ENCODE data around the gene RTP2. TPM values are rescaled to one million over a fixed set of nuclear protein-coding genes. Genes with fewer than 3 reads are reported as not detected.

RTP2 gene
- total RNA-seq, 4 donors from 2014 or later: not detected

DNA sequence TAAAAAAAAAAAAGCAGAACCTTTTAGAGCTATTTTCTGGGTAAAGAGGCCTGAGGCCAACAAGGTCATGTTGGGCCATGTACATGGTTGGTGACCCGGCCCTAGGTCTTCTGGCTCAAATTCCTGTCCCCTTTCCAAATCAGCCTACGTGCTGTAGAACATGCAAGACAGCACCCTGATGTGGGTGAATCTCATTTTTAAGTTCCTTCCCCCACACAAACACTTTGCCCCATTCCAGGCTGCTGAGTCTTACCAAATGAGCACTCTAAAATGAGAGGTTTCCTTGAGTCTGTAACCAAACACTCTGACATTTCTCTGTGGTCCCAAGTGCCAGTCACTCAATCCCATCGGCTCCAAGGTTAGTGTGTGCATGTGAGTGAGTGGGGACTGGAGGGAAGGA is 33.5 kb upstream of the RTP2 start:
- Histone ChIP-seq H3K4me3 (no peak overlapping the region), H3K9me3 (no peaks in the 10 kb centered on the region)
- 52 to 76% methylated on average over 3 of the region's 3 CpGs for WGBS, 2 donors (ENCODE audit: low coverage in 1 of 2)

DNA sequence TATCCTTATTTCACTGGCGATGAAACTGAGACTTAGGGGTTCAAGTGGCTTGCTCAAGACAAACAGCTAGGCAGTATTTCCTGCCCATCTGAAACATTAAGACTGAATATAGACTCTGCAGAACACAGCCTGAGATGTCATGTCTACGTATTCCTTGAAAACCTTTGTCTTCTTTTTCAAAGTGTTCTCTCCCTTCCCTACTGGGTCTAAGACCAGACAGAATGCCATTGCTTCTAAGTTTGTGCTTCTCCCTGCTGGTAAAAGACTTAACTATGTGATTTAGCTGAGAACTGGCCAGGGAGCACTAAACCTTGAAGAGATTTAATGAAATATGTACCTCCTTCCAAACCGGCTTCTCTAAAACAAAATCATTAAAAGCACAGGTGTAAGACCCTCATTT is 33.0 kb upstream of the RTP2 start:
- Histone ChIP-seq H3K9me3 (no peaks in the 10 kb centered on the region), H3K4me3 (no peak overlapping the region), H3K27ac (peak overlapping the region in 2 of 4 donors; percentile 60 to 99), H3K36me3 (peaks cover 6 to 45% of the 10 kb centered on the region in 2 donors), H3K4me1 (peaks cover 4 to 60% (median 18%) of the 10 kb centered on the region in 3 donors), H3K27me3 (no peaks in the 10 kb centered on the region)
- TF ChIP-seq POLR2AphosphoS5 (IDR thresholded peaks at IDR 0.05): no peak
- TF ChIP-seq, protein P1, sequence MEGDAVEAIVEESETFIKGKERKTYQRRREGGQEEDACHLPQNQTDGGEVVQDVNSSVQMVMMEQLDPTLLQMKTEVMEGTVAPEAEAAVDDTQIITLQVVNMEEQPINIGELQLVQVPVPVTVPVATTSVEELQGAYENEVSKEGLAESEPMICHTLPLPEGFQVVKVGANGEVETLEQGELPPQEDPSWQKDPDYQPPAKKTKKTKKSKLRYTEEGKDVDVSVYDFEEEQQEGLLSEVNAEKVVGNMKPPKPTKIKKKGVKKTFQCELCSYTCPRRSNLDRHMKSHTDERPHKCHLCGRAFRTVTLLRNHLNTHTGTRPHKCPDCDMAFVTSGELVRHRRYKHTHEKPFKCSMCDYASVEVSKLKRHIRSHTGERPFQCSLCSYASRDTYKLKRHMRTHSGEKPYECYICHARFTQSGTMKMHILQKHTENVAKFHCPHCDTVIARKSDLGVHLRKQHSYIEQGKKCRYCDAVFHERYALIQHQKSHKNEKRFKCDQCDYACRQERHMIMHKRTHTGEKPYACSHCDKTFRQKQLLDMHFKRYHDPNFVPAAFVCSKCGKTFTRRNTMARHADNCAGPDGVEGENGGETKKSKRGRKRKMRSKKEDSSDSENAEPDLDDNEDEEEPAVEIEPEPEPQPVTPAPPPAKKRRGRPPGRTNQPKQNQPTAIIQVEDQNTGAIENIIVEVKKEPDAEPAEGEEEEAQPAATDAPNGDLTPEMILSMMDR (IDR thresholded peaks at IDR 0.05): no peak
- TF ChIP-seq POLR2A (IDR thresholded peaks at IDR 0.05): no peak
- TF ChIP-seq EP300 (IDR thresholded peaks at IDR 0.05): no peak
- no peak for ATAC-seq
- WGBS, 2 donors (ENCODE audit: low coverage in 1 of 2): 86 to 98% methylated on average over 3 of the region's 3 CpGs

More for the DNA sequence above, 33.5 kb upstream of the RTP2 start:
- Histone ChIP-seq H3K4me1 (peaks cover 4 to 64% (median 18%) of the 10 kb centered on the region in 3 donors), H3K27ac (peak overlapping the region in 3 of 4 donors; percentile 60 to 99 (median 93)), H3K36me3 (peaks cover 6 to 41% of the 10 kb centered on the region in 2 donors), H3K27me3 (no peaks in the 10 kb centered on the region)
- ATAC-seq: no peak
- TF ChIP-seq, protein P1 (IDR thresholded peaks at IDR 0.05): no peak
- TF ChIP-seq EP300 (IDR thresholded peaks at IDR 0.05) (no peak), POLR2A (IDR thresholded peaks at IDR 0.05) (no peak), POLR2AphosphoS5 (IDR thresholded peaks at IDR 0.05) (no peak)

DNA sequence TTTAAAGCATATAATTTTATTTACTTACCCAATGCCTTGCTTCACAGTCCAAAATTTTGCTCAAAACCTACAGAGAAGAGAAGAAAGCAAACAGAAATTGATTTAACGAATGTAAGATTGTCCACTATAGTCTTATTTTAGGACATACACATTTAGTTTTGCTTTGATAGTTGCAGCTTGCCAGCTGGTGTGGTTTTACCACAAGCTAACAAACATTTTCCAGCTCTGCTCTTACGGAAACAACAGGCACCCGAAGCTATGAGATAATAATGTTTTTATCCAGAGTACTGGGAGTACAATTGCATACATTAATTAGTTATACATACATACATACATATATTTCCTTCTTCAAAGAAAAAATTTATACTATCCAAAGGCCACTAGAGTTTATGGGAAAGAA is 32.5 kb upstream of the RTP2 start:
- H3K4me3 ChIP-seq: no peak overlapping the region
- peaks cover 4 to 54% (median 18%) of the 10 kb centered on the region in 3 donors for H3K4me1 ChIP-seq
- WGBS, 2 donors (ENCODE audit: low coverage in 1 of 2): 65 to 77% methylated on average over 3 of the region's 3 CpGs
- ATAC-seq: no peak
- H3K9me3 ChIP-seq: no peaks in the 10 kb centered on the region
- TF ChIP-seq POLR2AphosphoS5 (IDR thresholded peaks at IDR 0.05) (no peak), POLR2A (IDR thresholded peaks at IDR 0.05) (no peak), EP300 (IDR thresholded peaks at IDR 0.05) (no peak)
- TF ChIP-seq, protein P1 (IDR thresholded peaks at IDR 0.05): no peak
- H3K27ac ChIP-seq: no peak overlapping the region
- peaks cover 6 to 51% of the 10 kb centered on the region in 2 donors for H3K36me3 ChIP-seq
- H3K27me3 ChIP-seq: no peaks in the 10 kb centered on the region

DNA sequence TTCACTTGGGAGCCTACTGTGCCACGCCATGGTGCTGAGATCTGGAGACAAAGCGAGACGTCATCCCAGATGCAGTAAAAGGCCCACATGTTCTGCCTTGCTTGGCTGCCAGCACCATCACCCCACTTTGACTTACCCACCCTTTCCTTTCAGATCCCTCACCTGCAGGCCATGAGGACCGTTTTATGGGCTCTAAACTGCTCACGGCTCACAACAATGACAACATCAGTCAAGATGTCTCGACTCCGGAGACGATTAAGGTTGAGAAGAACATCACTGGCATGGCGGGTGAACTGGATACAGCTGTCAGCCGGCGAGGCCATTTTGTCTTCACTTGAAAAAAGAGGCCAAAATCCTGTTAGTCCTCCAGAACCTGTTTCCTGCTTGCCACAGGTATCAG is 31.0 kb upstream of the RTP2 start:
- ATAC-seq: no peak
- H3K36me3 ChIP-seq: peaks cover 6 to 66% of the 10 kb centered on the region in 2 donors
- TF ChIP-seq POLR2AphosphoS5 (IDR thresholded peaks at IDR 0.05) (peak; percentile 14), EP300 (IDR thresholded peaks at IDR 0.05) (no peak)
- H3K27ac ChIP-seq: no peak overlapping the region
- peaks cover 4 to 45% (median 15%) of the 10 kb centered on the region in 3 donors for H3K4me1 ChIP-seq
- H3K4me3 ChIP-seq: no peak overlapping the region
- WGBS, 2 donors (ENCODE audit: low coverage in 1 of 2): 93 to 100% methylated on average over 2 to 9 of the region's 11 CpGs
- no peaks in the 10 kb centered on the region for H3K27me3 ChIP-seq
- no peaks in the 10 kb centered on the region for H3K9me3 ChIP-seq

DNA sequence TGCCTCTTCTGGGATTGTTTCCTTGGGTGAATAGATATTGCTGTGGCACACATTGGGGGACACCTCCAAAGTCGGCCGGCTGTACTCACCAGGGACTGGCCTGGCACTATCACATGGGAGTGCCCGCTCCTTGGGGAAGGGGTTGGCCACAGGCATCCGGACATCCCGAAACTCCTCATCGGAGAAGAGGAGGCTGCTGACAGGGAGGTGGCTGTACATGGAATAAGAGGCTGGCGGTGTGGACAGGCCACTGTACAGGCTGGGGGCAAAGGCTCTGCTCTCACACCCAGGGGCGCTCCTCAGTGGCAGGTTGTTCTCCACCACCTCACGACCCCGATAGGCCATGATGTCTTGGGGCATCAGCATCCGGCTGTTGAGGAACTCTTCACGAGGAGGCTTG is 27.2 kb upstream of the RTP2 start:
- no peak for ATAC-seq
- no peak overlapping the region for H3K27ac ChIP-seq
- H3K36me3 ChIP-seq: peaks cover 10 to 100% of the 10 kb centered on the region in 2 donors
- H3K9me3 ChIP-seq: no peaks in the 10 kb centered on the region
- H3K4me3 ChIP-seq: no peak overlapping the region
- no peaks in the 10 kb centered on the region for H3K27me3 ChIP-seq
- peaks cover 0 to 18% (median 0%) of the 10 kb centered on the region in 3 donors for H3K4me1 ChIP-seq
- TF ChIP-seq EP300 (IDR thresholded peaks at IDR 0.05) (no peak), POLR2A (IDR thresholded peaks at IDR 0.05) (no peak), POLR2AphosphoS5 (IDR thresholded peaks at IDR 0.05) (no peak)
- WGBS, 2 donors (ENCODE audit: low coverage in 1 of 2): 60 to 94% methylated on average over 1 to 6 of the region's 12 CpGs

DNA sequence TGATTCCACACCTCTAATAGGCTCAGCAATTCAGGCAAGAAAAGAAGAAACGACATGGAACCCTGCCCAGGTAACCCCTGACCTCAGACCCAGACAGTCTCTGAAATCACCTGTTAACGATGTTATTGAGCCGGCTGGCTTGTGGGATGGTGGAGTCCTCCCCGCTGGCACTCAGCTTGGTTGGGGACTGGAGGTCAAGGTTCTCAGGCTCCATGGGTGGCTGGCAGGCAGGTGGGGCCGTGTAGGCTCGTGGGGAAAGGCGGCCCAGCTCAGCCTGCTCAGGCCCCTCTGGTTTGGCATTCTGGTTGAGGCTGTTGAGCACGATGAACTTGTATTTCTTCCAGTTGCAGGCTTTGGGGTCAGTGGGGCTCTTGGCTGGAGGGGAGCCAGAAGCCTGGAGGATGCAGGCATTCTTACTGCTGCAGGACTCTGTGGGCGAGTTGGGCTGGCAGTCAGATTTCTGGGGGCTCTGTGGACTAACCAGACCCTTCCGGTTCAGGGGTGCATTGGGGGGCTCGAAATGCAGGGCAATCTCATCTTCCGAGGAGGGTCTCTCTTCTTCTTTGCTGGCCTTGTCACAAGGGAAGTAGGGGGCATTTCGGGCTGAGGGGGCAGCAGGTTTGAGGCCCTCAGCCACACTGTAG is 26.7 kb upstream of the RTP2 start:
- peak; percentile 9 for ATAC-seq
- TF ChIP-seq EP300 (IDR thresholded peaks at IDR 0.05) (no peak), POLR2AphosphoS5 (IDR thresholded peaks at IDR 0.05) (no peak), POLR2A (IDR thresholded peaks at IDR 0.05) (no peak)
- TF ChIP-seq, protein P1 (IDR thresholded peaks at IDR 0.05): no peak
- 93 to 100% methylated on average over 1 to 2 of the region's 13 CpGs for WGBS, 2 donors (ENCODE audit: low coverage in 1 of 2)
- H3K4me3 ChIP-seq: no peak overlapping the region
- no peaks in the 10 kb centered on the region for H3K9me3 ChIP-seq
- H3K27ac ChIP-seq: no peak overlapping the region
- H3K27me3 ChIP-seq: no peaks in the 10 kb centered on the region
- H3K4me1 ChIP-seq: peaks cover 0 to 16% (median 0%) of the 10 kb centered on the region in 3 donors
- peaks cover 10 to 100% of the 10 kb centered on the region in 2 donors for H3K36me3 ChIP-seq

All from gastroesophageal sphincter (tissue), 4 donors.